VCaP (cell line): ENCODE results near the gene FUT3.

Experiments
- H3K27ac ChIP-seq: fragments of 450-650 bp; 2 replicates; pipeline ENCODE4 v1.5.1; 2017
- CTCF ChIP-seq: fragments of 450-650 bp; conservative IDR thresholded peaks from 2 replicates; pipeline ENCODE4 v1.5.1; 2017; ENCODE audit warnings: mild to moderate bottlenecking, moderate library complexity

The FUT3 gene

GRCh38 chr19:5832527-5833216 lies 18.6 kb downstream of the FUT3 start:
- no peak overlapping the region for H3K27ac ChIP-seq
- TF ChIP-seq CTCF: no peak

GRCh38 chr19:5832061-5832460 lies 19.2 kb downstream of the FUT3 start:
- no peak overlapping the region for H3K27ac ChIP-seq
- no peak for TF ChIP-seq CTCF

GRCh38 chr19:5831159-5831558 lies 20.1 kb downstream of the FUT3 start:
- no peak overlapping the region for H3K27ac ChIP-seq
- no peak for TF ChIP-seq CTCF

- H3K27ac ChIP-seq: no peak overlapping the region
These were observed 21.5 kb downstream of the FUT3 start for GRCh38 chr19:5829567-5830310.

GRCh38 chr19:5828661-5829566 lies 22.3 kb downstream of the FUT3 start:
- H3K27ac ChIP-seq: peak overlapping the region; percentile 59; the same call in 1 of the 2 replicates

More at GRCh38 chr19:5829567-5830310, 21.5 kb downstream of the FUT3 start:
- no peak for TF ChIP-seq CTCF

GRCh38 chr19:5827891-5828660 lies 23.2 kb downstream of the FUT3 start:
- peak overlapping the region; percentile 59 for H3K27ac ChIP-seq
- no peak for TF ChIP-seq CTCF

More at GRCh38 chr19:5828661-5829566, 22.3 kb downstream of the FUT3 start:
- TF ChIP-seq CTCF: no peak
